ENCODE data around the gene MBD3.

DNA sequence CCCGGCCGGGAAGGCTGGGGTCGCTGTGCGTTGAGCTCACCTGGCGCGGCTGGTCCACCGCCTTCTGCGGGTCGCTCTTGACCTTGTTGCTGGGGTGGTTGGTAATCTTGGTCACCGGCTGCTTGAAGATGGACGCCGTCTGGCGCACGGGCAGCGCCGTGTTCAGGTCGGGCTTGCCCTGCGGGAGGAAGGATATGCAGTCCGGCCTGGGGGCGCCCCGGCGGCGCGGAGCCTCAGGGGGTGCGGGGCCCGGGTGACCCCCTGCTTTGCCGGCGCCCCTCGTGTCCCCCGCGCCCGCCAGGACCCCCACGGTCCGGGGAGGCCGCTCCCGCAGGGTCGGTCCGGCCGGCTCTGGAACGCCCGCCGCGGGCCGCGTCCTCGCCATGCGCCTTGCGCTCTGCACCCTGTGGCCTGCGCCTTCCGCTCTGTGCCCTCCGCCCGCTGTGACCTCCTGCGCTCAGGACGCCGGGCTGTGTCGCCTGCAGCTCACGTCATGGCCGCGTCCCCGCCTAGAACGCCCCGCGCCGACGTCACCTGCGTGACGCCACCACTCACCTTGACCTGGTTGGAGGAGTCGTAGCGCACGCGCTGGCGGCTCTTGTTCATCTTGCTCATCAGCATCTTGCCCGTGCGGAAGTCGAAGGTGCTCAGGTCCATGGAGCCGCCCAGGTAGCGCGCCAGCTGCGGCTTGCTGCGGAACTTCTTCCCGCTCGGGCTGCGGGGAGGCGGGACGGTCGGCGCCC lies 8.0 kb downstream of the MBD3 start:
- TF ChIP-seq, protein P1, sequence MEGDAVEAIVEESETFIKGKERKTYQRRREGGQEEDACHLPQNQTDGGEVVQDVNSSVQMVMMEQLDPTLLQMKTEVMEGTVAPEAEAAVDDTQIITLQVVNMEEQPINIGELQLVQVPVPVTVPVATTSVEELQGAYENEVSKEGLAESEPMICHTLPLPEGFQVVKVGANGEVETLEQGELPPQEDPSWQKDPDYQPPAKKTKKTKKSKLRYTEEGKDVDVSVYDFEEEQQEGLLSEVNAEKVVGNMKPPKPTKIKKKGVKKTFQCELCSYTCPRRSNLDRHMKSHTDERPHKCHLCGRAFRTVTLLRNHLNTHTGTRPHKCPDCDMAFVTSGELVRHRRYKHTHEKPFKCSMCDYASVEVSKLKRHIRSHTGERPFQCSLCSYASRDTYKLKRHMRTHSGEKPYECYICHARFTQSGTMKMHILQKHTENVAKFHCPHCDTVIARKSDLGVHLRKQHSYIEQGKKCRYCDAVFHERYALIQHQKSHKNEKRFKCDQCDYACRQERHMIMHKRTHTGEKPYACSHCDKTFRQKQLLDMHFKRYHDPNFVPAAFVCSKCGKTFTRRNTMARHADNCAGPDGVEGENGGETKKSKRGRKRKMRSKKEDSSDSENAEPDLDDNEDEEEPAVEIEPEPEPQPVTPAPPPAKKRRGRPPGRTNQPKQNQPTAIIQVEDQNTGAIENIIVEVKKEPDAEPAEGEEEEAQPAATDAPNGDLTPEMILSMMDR (IDR thresholded peaks at IDR 0.05), result no peak
- no peak for TF ChIP-seq POLR2A (IDR thresholded peaks at IDR 0.05)
